ENCODE measurements around the gene PLA2G12B. TPM values are rescaled to one million over a fixed set of nuclear protein-coding genes. Genes with fewer than 3 reads are reported as not detected.
A peak's percentile ranks its signal among the peaks of the same experiment; 100 is the strongest.
"Not testable (repeated sequence)": the region's sequence is repeated elsewhere in the genome, so short reads cannot be mapped to it uniquely, and the experiment has no call there.

PLA2G12B gene
- total and polyA plus RNA-seq, 12 donors = 0.06 to 0.92 (median 0.52) TPM; not detected in 7

GRCh38 chr10:72997099-72997498, 42.5 kb upstream of the PLA2G12B start:
- intact Hi-C loops (cut with DNase I) = no loop called here
- ATAC-seq (no peak), DNase-seq (no peak)
- Histone ChIP-seq H3K27me3 (no peaks in the 10 kb centered on the region), H3K36me3 (peaks cover 0 to 25% (median 8%) of the 10 kb centered on the region in 9 donors), H3K4me1 (no peaks in the 10 kb centered on the region), H3K9me3 (peaks cover 0 to 41% (median 7%) of the 10 kb centered on the region in 11 donors), H3K27ac (no peak overlapping the region), H3K4me3 (no peak overlapping the region)
- no peak for TF ChIP-seq CTCF (IDR thresholded peaks at IDR 0.05)
- 93 to 95% methylated on average over 2 of the region's 2 CpGs for WGBS, 2 donors

GRCh38 chr10:72995459-72995858, 40.9 kb upstream of the PLA2G12B start:
- DNase-seq; H3K27me3 ChIP-seq; H3K27ac ChIP-seq; intact Hi-C loops (cut with DNase I); ATAC-seq; H3K4me1 ChIP-seq; H3K4me3 ChIP-seq: not testable (repeated sequence)
- peaks cover 0 to 41% (median 7%) of the 10 kb centered on the region in 11 donors for H3K9me3 ChIP-seq
- peaks cover 0 to 23% (median 5%) of the 10 kb centered on the region in 9 donors for H3K36me3 ChIP-seq

- H3K27ac ChIP-seq; ATAC-seq; H3K4me1 ChIP-seq; H3K27me3 ChIP-seq; DNase-seq; intact Hi-C loops (cut with DNase I); H3K9me3 ChIP-seq; H3K4me3 ChIP-seq: not testable (repeated sequence)
- peaks cover 0 to 38% (median 5%) of the 10 kb centered on the region in 9 donors for H3K36me3 ChIP-seq
- WGBS, 2 donors = 83 to 88% methylated on average over 7 of the region's 7 CpGs
Observed at GRCh38 chr10:72989771-72990170, 35.2 kb upstream of the PLA2G12B start.

- H3K36me3 ChIP-seq = peaks cover 0 to 21% (median 0%) of the 10 kb centered on the region in 9 donors
- H3K4me3 ChIP-seq; ATAC-seq; intact Hi-C loops (cut with DNase I); H3K4me1 ChIP-seq; H3K27me3 ChIP-seq; DNase-seq; H3K27ac ChIP-seq: not testable (repeated sequence)
- H3K9me3 ChIP-seq = peaks cover 0 to 21% (median 7%) of the 10 kb centered on the region in 11 donors
- WGBS, 2 donors = 95 to 97% methylated on average over 4 of the region's 4 CpGs
Observed at GRCh38 chr10:72984618-72985017, 30.0 kb upstream of the PLA2G12B start.

- Histone ChIP-seq H3K27me3 (no peaks in the 10 kb centered on the region), H3K27ac (no peak overlapping the region), H3K9me3 (peaks cover 0 to 47% (median 23%) of the 10 kb centered on the region in 11 donors), H3K4me1 (no peaks in the 10 kb centered on the region), H3K36me3 (peaks cover 0 to 4% (median 0%) of the 10 kb centered on the region in 9 donors), H3K4me3 (no peak overlapping the region)
- WGBS, 2 donors = 80 to 86% methylated on average over 2 of the region's 2 CpGs
- ATAC-seq = peak in 4 of 8 donors; percentile 21 to 52 (median 38)
- intact Hi-C loops (cut with DNase I) = no loop called here
- no peak for TF ChIP-seq CTCF (IDR thresholded peaks at IDR 0.05)
- DNase-seq = no peak
Observed at GRCh38 chr10:72981882-72982529, 27.4 kb upstream of the PLA2G12B start.
